ENCODE results near the gene PNMA5. TPM values are rescaled to one million over a fixed set of nuclear protein-coding genes. Genes with fewer than 3 reads are reported as not detected.

Gene PNMA5
- polyA plus RNA-seq, 1 of the 3 experiments (the other 2 are of a cell fraction), result not detected

- no peak for TF ChIP-seq RXRA (IDR thresholded peaks at IDR 0.05; ENCODE audit: borderline replicate concordance, low read depth)
- TF ChIP-seq TEAD4 (IDR thresholded peaks at IDR 0.05; ENCODE audit: borderline replicate concordance, insufficient read depth), result no peak
- no peak for TF ChIP-seq NRF1 (IDR thresholded peaks at IDR 0.05; ENCODE audit: low read depth, low read length)
- no peak for TF ChIP-seq JUND (IDR thresholded peaks at IDR 0.05)
These were observed 44.8 kb downstream of the PNMA5 start (continued) for GRCh38 chrX:152949114-152949513.

GRCh38 chrX:152946681-152947080, 47.2 kb downstream of the PNMA5 start:
- H3K4me1 ChIP-seq (ENCODE audit: control insufficient read depth in 1 of 2, insufficient read depth in 2 of 2, low read depth in 1 of 2, low read length in 1 of 2), result peaks cover 0 to 5% of the 10 kb centered on the region in 2 experiments; a peak in 1 of 4 replicates
- no peak overlapping the region for H2AFZ ChIP-seq (ENCODE audit: low read depth)
- H3K36me3 ChIP-seq (replicated peaks in 1 of 2; ENCODE audit: control insufficient read depth in 1 of 2, insufficient read depth in 2 of 2, low read length in 1 of 2), result no peaks in the 10 kb centered on the region
- no peaks in the 10 kb centered on the region for H3K9me3 ChIP-seq
- no peaks in the 10 kb centered on the region for H3K79me2 ChIP-seq (ENCODE audit: insufficient read depth)
- H3K9me2 ChIP-seq, result no peaks in the 10 kb centered on the region
- H3K4me3 ChIP-seq (ENCODE audit: low read depth in 2 of 2, low read length in 1 of 2), result no peak overlapping the region
- 38% methylated on average over 6 of the region's 6 CpGs for WGBS (ENCODE audit: low lambda C conversion rate)
- DNase-seq, result no peak
- H4K20me1 ChIP-seq (ENCODE audit: insufficient read depth), result no peaks in the 10 kb centered on the region
- H3K9ac ChIP-seq, result no peak overlapping the region
- peaks cover 10% of the 10 kb centered on the region for H3F3A ChIP-seq (replicated peaks; ENCODE audit: insufficient read depth)
- H3K27me3 ChIP-seq (ENCODE audit: insufficient read depth), result no peaks in the 10 kb centered on the region; the same call in 1 of the 2 replicates
- no peak overlapping the region for H3K27ac ChIP-seq (ENCODE audit: low read depth in 2 of 2, low read length in 1 of 2)
- TF ChIP-seq FOXM1 (IDR thresholded peaks at IDR 0.05; ENCODE audit: low read depth) (no peak), SIN3A (IDR thresholded peaks at IDR 0.05; ENCODE audit: borderline replicate concordance, low read depth, low read length) (no peak), FOXJ3 (CRISPR knock-in tag; IDR thresholded peaks at IDR 0.05) (no peak)
- ChIA-PET POLR2A (no interaction called here), CTCF (interaction anchor here (1.5 to 1.6 kb wide), 2 partner anchors 12 to 21 kb away, joined by 4 to 10 read pairs; no protein-coding TSS in a partner anchor)
- no peak overlapping the region for H3K4me2 ChIP-seq

- 54% methylated on average over 6 of the region's 11 CpGs for WGBS (ENCODE audit: low lambda C conversion rate)
- CTCF ChIA-PET, result interaction anchor here (1.3 to 1.4 kb wide), 2 partner anchors 22 to 88 kb away, joined by 3 to 4 read pairs; no protein-coding TSS in a partner anchor
- Histone ChIP-seq H3K79me2 (ENCODE audit: insufficient read depth) (no peaks in the 10 kb centered on the region), H3K4me3 (ENCODE audit: low read depth in 2 of 2, low read length in 1 of 2) (no peak overlapping the region), H3K27me3 (ENCODE audit: insufficient read depth) (no peaks in the 10 kb centered on the region; the same call in 1 of the 2 replicates), H3K27ac (ENCODE audit: low read depth in 2 of 2, low read length in 1 of 2) (no peak overlapping the region), H2AFZ (ENCODE audit: low read depth) (no peak overlapping the region), H3K4me2 (no peak overlapping the region), H3K9me3 (no peaks in the 10 kb centered on the region), H3K9me2 (no peaks in the 10 kb centered on the region), H4K20me1 (ENCODE audit: insufficient read depth) (no peaks in the 10 kb centered on the region), H3K36me3 (replicated peaks in 1 of 2; ENCODE audit: control insufficient read depth in 1 of 2, insufficient read depth in 2 of 2, low read length in 1 of 2) (no peaks in the 10 kb centered on the region), H3F3A (replicated peaks; ENCODE audit: insufficient read depth) (peaks cover 3% of the 10 kb centered on the region), H3K4me1 (ENCODE audit: control insufficient read depth in 1 of 2, insufficient read depth in 2 of 2, low read depth in 1 of 2, low read length in 1 of 2) (peaks cover 0 to 7% of the 10 kb centered on the region in 2 experiments; a peak in 1 of 4 replicates), H3K9ac (no peak overlapping the region)
- DNase-seq, result no peak
- POLR2A ChIA-PET, result no interaction called here
- no peak for TF ChIP-seq ZBTB33 (IDR thresholded peaks at IDR 0.05; ENCODE audit: borderline replicate concordance, low read depth)
- no peak for TF ChIP-seq POLR2AphosphoS5 (IDR thresholded peaks at IDR 0.05; ENCODE audit: low read depth, low read length)
- no peak for TF ChIP-seq SMC3 (IDR thresholded peaks at IDR 0.05; ENCODE audit: low read depth, low read length)
- no peak for TF ChIP-seq CHD2 (IDR thresholded peaks at IDR 0.05; ENCODE audit: low read length, partially characterized antibody)
- TF ChIP-seq REST (IDR thresholded peaks at IDR 0.05; ENCODE audit: low read depth, low read length), result no peak
- TF ChIP-seq YY1 (IDR thresholded peaks at IDR 0.05; ENCODE audit: low read depth), result no peak
- no peak for TF ChIP-seq CTCF (IDR thresholded peaks at IDR 0.05)
- TF ChIP-seq TEAD4 (IDR thresholded peaks at IDR 0.05; ENCODE audit: borderline replicate concordance, insufficient read depth), result no peak
- TF ChIP-seq RCOR1 (IDR thresholded peaks at IDR 0.05; ENCODE audit: low read length), result no peak
- no peak for TF ChIP-seq GATA2 (CRISPR knock-in tag; IDR thresholded peaks at IDR 0.05)
- no peak for TF ChIP-seq EZH2phosphoT487 (IDR thresholded peaks at IDR 0.05; ENCODE audit: borderline replicate concordance, low read depth)
These were observed 48.6 kb downstream of the PNMA5 start for GRCh38 chrX:152945021-152945979.
